Measurements from ENCODE around the gene FHIT.

DNA sequence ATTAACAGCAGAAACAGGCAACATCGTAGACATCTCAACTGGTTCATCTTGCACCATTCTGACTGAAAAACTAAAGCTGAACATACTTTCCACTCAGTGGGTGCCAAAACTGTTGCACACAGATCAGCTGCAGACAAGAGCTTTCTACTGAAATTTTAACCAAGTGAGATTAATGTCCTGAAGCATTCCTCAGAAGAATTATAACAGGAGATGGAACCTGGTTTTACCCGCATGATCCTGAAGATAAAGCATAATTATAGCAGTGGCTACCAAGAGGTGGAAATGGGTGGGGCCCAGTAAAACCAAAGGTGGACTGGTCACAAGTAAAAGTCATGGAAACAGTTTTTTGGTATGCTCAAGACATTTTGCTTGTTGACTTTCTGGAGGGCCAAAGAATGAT lies 858.8 kb downstream of the FHIT start:
- TF ChIP-seq, protein P1, sequence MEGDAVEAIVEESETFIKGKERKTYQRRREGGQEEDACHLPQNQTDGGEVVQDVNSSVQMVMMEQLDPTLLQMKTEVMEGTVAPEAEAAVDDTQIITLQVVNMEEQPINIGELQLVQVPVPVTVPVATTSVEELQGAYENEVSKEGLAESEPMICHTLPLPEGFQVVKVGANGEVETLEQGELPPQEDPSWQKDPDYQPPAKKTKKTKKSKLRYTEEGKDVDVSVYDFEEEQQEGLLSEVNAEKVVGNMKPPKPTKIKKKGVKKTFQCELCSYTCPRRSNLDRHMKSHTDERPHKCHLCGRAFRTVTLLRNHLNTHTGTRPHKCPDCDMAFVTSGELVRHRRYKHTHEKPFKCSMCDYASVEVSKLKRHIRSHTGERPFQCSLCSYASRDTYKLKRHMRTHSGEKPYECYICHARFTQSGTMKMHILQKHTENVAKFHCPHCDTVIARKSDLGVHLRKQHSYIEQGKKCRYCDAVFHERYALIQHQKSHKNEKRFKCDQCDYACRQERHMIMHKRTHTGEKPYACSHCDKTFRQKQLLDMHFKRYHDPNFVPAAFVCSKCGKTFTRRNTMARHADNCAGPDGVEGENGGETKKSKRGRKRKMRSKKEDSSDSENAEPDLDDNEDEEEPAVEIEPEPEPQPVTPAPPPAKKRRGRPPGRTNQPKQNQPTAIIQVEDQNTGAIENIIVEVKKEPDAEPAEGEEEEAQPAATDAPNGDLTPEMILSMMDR (IDR thresholded peaks at IDR 0.05; ENCODE audit: low read depth, low read length), result no peak
- no peak for TF ChIP-seq EZH2phosphoT487 (IDR thresholded peaks at IDR 0.05; ENCODE audit: low read depth)
